ENCODE data around the gene WDR6.

The WDR6 gene

GRCh38 chr3:49022688-49023171 is 15.5 kb downstream of the WDR6 start:
- H3K4me3 ChIP-seq (ENCODE audit: control insufficient read depth, low read depth, low read length), result peak overlapping the region; percentile 76
- no peak for DNase-seq (ENCODE audit: low read depth)
- no peak for TF ChIP-seq CTCF (IDR thresholded peaks at IDR 0.05; ENCODE audit: control insufficient read depth, insufficient read depth, low read depth, low read length, missing control alignments)

GRCh38 chr3:49023775-49024174 is 16.6 kb downstream of the WDR6 start:
- no peak overlapping the region for H3K4me3 ChIP-seq (ENCODE audit: control insufficient read depth, low read depth, low read length)
- TF ChIP-seq CTCF (IDR thresholded peaks at IDR 0.05; ENCODE audit: control insufficient read depth, insufficient read depth, low read depth, low read length, missing control alignments), result no peak
- DNase-seq (ENCODE audit: low read depth), result no peak

GRCh38 chr3:49024449-49024848 is 17.3 kb downstream of the WDR6 start:
- no peak overlapping the region for H3K4me3 ChIP-seq (ENCODE audit: control insufficient read depth, low read depth, low read length)
- DNase-seq (ENCODE audit: low read depth), result no peak
- TF ChIP-seq CTCF (IDR thresholded peaks at IDR 0.05; ENCODE audit: control insufficient read depth, insufficient read depth, low read depth, low read length, missing control alignments), result no peak

GRCh38 chr3:49025005-49025792 is 18.0 kb downstream of the WDR6 start:
- DNase-seq (ENCODE audit: low read depth), result no peak
- no peak overlapping the region for H3K4me3 ChIP-seq (ENCODE audit: control insufficient read depth, low read depth, low read length)
- no peak for TF ChIP-seq CTCF (IDR thresholded peaks at IDR 0.05; ENCODE audit: control insufficient read depth, insufficient read depth, low read depth, low read length, missing control alignments)

GRCh38 chr3:49025793-49026520 is 18.8 kb downstream of the WDR6 start:
- no peak for TF ChIP-seq CTCF (IDR thresholded peaks at IDR 0.05; ENCODE audit: control insufficient read depth, insufficient read depth, low read depth, low read length, missing control alignments)
- H3K4me3 ChIP-seq (ENCODE audit: control insufficient read depth, low read depth, low read length), result no peak overlapping the region
- DNase-seq (ENCODE audit: low read depth), result no peak

- TF ChIP-seq CTCF (IDR thresholded peaks at IDR 0.05; ENCODE audit: control insufficient read depth, insufficient read depth, low read depth, low read length, missing control alignments), result no peak
- no peak for DNase-seq (ENCODE audit: low read depth)
- no peak overlapping the region for H3K4me3 ChIP-seq (ENCODE audit: control insufficient read depth, low read depth, low read length)
These were observed 19.3 kb downstream of the WDR6 start for GRCh38 chr3:49026536-49026935.
